Right ventricle myocardium inferior (tissue), 1 donor: ENCODE data around the gene TSHZ1. TPM values are rescaled to one million over a fixed set of nuclear protein-coding genes. Genes with fewer than 3 reads are reported as not detected.

ENCODE experiments used
- ATAC-seq: fragments of 200-7000 bp; cut with Tn5 transposase; one replicate; pipeline ENCODE4 v1.9.1; 2020; ENCODE audit warnings: mild to moderate bottlenecking, moderate library complexity
- DNase-seq: peaks from one replicate; pipeline ENCODE4 v3.0.0; 2021; ENCODE audit errors: missing footprints
- intact Hi-C: fragments of 100-400 bp; cut with DNase I; formaldehyde crosslinking; loops from one replicate; pipeline ENCODE4 v1.11.0; 2022
- total RNA-seq: library from RNA; stranded (reverse); fragmentation: NEBNext Ultra II Directional; extraction: Animal tissue kit (Norgen Biotek cat#: 25700); gene quantifications from one replicate; pipeline ENCODE4 v1.2.1, GENCODE V29; 2021
- donor health status: DM: no; HTN: yes; CAD: no; lungs with severe emphysema.

TSHZ1 gene
- total RNA-seq, 1 donor from 2014 or later, result 23.1 TPM

- no peak for ATAC-seq
- intact Hi-C loops, result no loop called here
- no peak for DNase-seq
Measured at GRCh38 chr18:75250471-75250821, 39.8 kb downstream of the TSHZ1 start.

DNA sequence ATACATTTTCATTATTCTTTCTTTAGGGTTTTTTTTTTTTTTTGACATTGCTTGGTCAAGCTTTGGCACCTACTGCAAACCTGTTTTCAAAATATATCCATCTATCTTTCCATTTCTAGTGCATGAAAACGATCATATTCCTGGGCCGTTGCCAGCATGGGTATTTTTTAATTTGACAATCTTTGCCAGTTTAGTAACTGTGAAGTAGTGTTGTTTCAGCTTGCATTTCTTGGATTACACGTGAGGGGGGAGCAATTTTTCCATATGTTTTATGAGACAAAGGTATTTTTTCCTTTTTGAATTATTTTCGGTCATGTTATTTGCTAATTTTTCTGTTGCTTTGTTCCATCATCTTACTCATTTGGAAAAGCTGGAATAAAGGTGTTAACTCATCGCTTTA is 40.9 kb downstream of the TSHZ1 start:
- DNase-seq (no peak), ATAC-seq (no peak)
- intact Hi-C loops, result no loop called here

GRCh38 chr18:75252136-75252535 is 41.5 kb downstream of the TSHZ1 start:
- intact Hi-C loops, result no loop called here
- no peak for ATAC-seq

DNA sequence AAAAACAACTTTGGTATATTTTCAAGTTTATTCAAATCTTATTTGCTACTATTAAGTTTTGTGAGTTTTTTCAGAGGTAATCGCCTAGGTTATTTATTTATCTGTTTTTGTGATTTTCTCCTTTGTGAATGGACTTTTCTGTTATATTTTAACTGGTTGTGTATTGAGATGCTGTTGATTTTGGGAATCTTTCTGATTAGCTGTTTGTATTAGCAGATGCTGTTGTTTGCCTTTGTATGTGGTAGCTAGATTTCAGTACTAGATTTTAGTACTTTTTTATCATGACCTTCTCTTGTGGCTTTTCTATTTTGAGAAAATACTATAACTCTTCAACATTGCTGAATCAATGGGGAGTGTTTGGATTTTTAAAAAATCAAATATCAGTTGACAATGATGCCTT is 42.4 kb downstream of the TSHZ1 start:
- ATAC-seq (no peak), DNase-seq (no peak)
- intact Hi-C loops, result no loop called here

More at GRCh38 chr18:75252136-75252535, 41.5 kb downstream of the TSHZ1 start:
- no peak for DNase-seq

DNA sequence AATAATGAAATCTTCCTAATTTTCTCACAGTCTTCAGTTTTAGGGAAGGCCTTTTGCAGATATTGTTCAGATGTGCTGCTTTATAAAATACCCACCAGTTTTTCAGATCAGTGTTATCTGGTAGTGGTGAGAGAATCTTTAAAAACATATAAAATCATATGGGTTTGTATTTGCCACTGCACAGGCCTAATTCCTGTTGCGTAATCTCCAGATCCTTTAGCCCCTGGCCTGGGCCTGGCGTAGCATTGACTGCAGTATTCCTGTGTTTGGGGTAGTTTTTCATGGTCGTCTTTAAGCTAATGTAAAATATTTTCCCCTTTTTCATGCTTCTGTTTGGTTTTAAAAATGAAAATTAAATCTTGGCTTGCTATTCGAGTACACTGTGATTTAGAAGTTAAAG is 43.2 kb downstream of the TSHZ1 start:
- ATAC-seq (peak; percentile 79), DNase-seq (no peak)
- intact Hi-C loops, result no loop called here

DNA sequence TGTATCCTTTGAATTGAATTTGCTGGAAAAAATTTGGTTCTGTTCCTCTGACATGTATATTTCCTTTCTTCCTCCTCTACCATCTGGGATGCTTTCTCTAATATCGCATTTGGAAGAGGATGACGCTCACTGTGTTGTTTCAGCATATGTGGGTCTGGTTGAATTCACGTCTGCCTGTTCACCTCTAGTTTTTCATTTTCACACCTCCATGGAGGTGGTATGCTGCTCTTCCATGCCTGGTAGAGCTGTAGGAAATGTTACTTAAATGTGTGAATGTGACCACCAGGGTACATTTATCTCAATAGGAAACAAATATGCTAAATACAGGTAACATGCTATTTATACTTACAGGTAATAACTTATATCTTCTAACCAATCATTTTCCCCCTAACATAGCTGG is 44.5 kb downstream of the TSHZ1 start:
- DNase-seq, result no peak
- no peak for ATAC-seq
- intact Hi-C loops, result no loop called here

DNA sequence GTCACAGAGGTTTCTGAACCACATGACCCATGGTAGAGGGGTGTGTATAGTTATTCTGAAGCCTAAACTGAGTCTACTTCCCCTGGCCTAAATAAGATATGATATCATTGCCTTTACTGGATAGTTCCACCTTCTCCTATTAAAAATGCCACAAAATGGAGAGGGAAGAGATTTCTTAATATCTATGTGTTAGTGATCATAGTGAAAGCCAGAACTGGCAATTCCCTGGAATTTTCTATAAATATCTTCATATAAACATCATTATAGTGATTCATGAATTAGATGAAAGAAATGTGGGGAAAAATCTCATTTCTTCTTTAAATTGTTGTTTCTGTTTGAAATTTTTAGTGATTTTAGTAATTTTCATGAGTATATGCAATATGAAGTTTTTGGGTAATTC is 45.8 kb downstream of the TSHZ1 start:
- intact Hi-C loops, result no loop called here
- ATAC-seq (no peak), DNase-seq (no peak)

- intact Hi-C loops, result no loop called here
- no peak for ATAC-seq
- DNase-seq, result peak; percentile 42
Measured at GRCh38 chr18:75257605-75258004, 47.0 kb downstream of the TSHZ1 start.

DNA sequence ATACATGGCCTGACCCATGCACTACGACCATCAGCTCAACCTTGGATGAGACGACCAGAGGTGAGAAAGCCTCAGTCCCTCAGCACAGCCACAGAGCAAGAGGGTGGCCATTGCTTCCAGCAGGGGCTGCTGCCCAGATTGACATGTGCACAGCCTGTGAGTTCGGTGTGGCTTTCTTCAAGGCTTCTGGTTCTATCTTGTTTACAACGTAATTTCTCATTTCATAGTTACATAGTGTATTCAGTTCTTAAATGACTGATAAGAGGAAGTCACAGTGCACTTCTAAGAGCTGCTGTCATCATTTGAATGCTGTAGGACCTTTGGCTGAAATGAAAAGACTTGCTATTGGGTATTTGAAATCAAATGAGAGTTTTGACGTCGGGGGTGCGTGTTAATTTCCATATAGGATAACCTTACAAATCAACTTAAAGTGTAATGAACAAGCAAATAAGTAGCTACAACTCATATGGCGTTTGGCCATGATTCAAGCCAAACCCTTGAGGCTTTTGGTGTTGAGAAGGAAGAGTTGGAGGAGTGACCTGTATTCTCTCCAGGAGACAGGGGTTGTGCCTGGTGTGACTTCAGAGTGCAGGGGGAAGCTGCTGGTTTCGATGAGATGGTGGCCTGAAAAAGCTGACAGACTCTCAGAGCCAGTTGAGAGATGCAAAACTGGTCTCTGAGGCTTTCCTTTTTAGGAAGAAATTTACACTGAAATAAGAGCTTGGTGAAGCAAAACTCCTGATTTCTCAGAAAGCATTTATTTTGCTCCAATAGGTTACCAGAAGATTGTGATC is 51.0 kb downstream of the TSHZ1 start:
- no peak for ATAC-seq
- intact Hi-C loops, result no loop called here
- no peak for DNase-seq

DNA sequence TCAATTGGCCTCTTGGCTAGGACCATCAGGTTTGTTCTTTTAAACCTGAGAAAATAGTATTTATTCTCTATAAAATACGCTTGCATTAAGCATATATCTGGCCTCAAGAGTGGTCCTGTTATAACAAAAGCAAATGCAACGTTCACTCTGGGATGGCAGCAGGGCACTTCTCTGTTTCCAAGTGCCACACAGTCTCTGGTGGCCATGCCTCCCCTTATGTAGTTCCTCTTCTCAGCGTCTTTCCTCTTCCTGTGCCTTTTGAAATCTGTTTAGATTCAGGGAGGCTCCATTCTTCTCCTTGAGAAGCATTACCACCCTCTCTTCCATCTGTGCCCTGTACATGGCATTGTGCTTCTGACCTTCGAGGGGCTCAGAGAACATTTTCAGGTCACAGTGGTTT is 51.9 kb downstream of the TSHZ1 start:
- intact Hi-C loops, result no loop called here
- ATAC-seq (no peak), DNase-seq (no peak)

DNA sequence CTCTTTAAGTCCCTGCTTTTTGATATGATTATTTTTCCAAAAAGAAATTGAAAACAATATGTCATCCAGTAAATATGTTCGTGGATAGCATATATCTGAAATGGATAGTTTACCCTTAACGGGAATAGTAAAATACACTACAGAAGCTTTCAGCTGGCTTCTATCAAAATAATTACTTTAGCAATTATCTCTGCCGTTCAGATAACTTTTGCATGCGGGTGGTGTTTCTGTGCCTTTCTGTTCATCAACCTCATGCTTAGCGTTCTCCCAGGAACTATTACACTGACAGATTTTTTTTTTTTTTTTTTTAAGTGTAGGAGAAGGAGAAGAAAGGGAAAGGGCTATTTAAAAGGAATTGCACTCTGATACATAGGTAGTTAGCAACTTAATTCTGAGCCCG is 53.6 kb downstream of the TSHZ1 start:
- intact Hi-C loops, result no loop called here
- DNase-seq (no peak), ATAC-seq (no peak)

DNA sequence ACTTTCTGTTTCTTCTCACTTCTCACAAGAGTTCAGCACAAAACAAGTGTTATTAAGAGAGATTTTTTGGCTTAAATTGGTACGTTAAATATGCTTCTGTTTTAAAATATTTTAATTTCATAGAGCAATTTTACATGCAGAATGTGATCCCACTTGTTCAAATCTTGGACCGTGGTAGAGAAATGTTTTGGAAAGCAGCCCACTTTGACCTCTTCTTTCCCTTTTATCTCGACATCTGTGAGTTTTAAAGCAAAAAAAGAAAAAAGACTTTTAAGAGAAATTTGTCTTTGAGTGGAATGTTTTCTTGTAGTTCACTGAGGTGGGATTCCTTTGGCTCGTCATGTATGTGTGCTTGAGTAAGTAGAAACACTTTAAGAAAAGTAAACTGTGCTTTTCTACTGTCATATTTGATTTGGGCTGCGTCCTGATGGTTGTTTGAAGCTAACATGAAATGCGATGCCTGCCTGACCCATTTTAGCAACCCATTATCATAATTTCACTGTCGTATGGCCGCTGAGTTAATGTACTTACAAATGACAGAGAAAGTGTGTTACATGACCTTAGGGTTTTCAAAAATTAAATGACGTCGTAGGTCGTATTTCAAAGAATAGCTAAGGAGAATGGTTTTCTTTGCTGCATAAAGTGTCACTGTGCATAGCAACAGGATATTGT is 54.5 kb downstream of the TSHZ1 start:
- ATAC-seq, result no peak
- DNase-seq, result no peak
- intact Hi-C loops, result no loop called here

- DNase-seq (no peak), ATAC-seq (no peak)
- intact Hi-C loops, result no loop called here
Measured at GRCh38 chr18:75265872-75266271, 55.3 kb downstream of the TSHZ1 start.

DNA sequence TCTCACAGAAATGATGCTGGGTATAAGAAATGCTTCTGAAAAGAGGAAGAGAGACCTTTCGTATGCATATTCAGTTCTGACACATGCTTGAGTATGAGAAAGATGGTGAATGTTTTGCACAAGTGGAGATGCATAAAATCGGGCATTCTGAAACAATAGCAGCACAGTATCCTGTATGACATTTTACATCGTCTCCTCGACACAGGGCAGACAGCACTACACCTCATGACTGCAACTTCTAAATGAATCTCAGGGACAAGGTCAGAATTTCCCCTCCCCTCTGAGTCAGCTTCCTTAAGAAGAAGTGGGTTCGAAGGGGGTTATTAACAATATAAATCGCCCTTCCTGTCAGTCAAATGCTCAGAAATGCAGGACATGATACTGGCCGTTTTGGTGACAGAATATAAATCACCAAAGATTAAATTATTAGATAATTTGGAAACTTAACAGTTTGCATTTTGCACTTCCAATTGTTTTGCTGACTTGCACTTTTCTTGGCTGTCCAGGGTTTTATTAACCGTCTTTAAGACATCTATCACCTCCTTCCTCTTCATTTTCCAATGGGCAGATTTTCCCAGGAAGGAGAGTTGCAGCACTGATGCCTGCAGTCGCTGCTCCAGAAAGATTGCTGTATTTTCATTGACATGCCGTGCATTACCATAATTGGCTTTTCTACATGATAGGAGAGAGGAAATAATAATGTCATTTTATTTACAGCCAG is 57.2 kb downstream of the TSHZ1 start:
- intact Hi-C loops, result no loop called here
- no peak for ATAC-seq
- no peak for DNase-seq

DNA sequence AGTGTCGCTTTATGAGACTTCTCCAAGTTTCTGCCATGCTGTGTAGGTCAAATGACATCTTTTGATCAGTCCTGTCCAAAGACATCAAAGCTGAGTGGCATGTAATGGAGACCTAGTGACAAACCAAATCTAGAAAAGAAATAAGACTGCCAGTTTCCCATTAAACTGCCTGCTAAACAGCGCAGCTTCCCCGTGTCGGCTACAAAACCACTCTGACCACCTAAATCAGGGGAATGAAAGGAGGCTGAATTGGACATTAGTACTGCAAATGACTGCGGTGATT is 57.7 kb downstream of the TSHZ1 start:
- ATAC-seq (no peak), DNase-seq (no peak)
- intact Hi-C loops, result no loop called here

DNA sequence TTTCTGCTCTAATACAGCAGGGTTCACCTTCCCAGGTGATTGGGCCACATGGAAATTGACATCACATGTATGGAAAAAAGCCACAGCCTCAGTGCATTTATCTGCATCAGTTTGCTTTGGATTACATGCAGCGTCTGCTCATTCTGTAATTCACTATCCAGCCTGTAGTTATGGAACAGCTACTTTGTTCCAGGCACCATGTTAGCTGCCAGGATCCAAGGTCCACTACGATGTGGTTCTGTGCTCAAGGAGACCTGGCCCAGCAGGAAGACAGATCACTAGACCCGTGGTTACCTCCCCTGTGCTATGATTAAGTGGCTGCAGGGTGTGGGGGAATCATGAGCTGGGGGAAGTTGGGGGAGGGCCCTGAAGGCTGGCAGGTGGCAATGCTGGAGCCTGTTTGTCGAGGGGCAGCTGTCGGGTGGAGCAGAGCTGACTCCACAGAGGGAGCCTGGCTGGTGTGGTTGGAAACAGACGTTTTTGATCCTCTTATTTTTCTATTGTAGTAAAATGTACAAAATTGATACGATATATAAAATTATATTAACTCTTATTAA is 58.6 kb downstream of the TSHZ1 start:
- ATAC-seq (no peak), DNase-seq (no peak)

GRCh38 chr18:75269696-75270095 is 59.1 kb downstream of the TSHZ1 start:
- intact Hi-C loops, result no loop called here
- DNase-seq (no peak), ATAC-seq (peak; percentile 48)

More for the DNA sequence above, 58.6 kb downstream of the TSHZ1 start:
- intact Hi-C loops, result no loop called here

GRCh38 chr18:75271952-75272351 is 61.4 kb downstream of the TSHZ1 start:
- ATAC-seq, result no peak
- DNase-seq, result no peak
- intact Hi-C loops, result no loop called here

GRCh38 chr18:75273817-75274216 is 63.2 kb downstream of the TSHZ1 start:
- intact Hi-C loops, result no loop called here
- ATAC-seq (no peak), DNase-seq (no peak)

DNA sequence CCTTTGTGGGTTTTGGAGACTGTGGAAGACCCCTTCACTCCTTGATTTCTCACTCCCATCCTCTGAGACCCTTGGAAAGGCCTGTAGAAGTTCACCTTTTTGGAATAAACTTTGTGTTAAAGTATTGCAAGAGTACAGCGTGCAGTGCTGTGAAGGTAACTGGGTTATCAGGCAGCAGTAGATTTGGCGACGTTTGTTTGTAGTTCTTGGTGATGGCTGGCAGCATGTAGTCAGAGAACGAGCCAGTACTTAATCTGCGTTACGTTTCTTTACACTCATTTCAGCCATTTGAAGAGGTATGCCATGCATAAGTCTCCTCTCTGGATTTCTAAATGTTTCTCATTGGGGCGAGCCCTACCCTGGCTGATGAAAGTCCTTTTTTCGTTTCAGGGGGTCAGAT is 64.6 kb downstream of the TSHZ1 start:
- DNase-seq (no peak), ATAC-seq (no peak)
- intact Hi-C loops, result no loop called here
